ENCODE data around the gene CIBAR2.
"Not testable (repeated sequence)": the region's sequence is repeated elsewhere in the genome, so short reads cannot be mapped to it uniquely, and the experiment has no call there.

The CIBAR2 gene

GRCh38 chr16:85129876-85130704, 17.8 kb upstream of the CIBAR2 start:
- H3K27ac ChIP-seq = no peak overlapping the region
- DNase-seq (ENCODE audit: low read depth, low spot score) = no peak

DNA sequence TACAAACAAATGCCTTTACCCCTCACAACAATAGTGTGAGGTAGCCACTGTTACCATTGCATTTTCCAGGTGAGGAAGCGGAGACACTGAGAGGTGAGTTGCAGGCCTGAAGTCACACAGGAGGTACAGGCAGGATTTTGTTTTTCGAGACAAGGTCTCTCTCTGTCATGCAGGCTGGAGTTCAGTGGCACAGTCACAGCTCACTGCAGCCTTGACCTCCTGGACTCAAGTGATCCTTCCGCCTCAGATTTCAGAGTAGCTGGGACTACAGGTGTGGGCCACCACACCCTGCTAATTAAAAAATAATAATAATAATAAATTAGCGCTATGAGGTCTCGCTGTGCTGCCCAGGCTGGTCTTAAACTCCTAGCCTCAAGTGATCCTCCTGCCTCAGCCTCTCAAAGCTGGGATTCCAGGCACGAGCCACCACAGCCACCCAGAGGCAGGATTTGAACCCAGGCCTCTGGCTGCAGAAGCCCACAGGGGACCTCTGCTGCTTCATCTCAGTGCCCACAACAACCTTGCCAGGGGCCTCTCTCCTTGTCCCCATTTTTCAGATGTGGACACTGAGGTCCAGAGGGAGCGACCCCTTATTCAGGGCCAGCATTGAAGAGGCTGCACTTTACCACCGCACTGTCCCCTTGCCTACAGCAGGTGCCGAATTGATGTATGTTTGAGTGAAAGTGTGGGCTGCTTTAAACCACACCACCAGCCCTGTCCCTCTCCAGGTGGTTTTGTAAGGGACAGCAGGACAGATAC, 16.0 kb upstream of the CIBAR2 start:
- H3K27ac ChIP-seq = no peak overlapping the region
- DNase-seq (ENCODE audit: low read depth, low spot score) = no peak

DNA sequence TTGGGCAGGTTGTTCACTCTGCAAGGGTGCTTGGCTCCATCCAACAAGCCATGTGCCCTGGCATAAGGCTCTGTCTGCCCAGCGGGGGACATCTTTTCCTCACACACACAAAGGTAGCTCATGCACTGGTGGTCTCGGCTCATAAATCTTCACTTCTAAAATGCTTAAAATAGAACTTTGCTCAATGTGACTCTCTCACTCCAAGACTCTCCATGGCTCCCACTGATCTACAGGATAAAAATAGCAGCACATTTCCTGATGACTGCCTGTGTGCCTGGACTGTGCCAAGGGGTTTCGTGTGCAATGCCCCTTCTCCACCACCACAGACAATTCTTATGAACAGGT, 15.1 kb upstream of the CIBAR2 start:
- H3K27ac ChIP-seq = no peak overlapping the region
- no peak for DNase-seq (ENCODE audit: low read depth, low spot score)

DNA sequence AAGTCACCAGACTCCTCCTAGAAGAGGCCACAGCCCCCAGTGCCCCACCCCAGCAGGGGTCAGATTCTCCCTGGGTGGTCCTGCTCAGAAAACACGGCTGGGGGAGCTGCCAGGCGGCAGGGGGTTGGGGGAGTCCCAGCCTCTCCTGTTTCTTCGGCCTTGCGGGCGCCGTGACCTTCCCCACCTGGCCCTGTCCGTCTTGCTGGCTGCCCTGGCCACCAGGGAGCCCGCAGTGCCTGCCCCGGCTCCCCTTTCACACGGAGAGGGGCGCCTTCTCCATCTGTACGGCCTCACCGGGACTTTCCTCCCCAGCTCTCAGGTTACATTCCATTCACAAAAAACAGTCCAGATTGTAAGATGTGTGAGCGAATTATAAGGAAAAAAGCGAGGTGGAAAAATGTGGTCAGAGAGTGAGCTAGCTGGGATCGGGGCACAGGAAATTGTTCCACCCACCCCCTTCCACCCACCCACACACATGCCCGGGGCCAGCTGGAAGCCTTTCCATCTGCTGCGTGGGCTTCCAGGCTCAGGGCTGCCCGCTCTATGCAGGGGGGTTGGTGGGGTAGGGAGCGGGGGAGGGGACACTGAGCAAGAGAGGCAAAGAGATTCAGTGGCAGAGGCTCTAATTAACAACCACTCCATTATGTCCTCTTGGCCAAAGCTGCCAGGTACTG, 14.6 kb upstream of the CIBAR2 start:
- DNase-seq (ENCODE audit: low read depth, low spot score) = no peak
- no peak overlapping the region for H3K27ac ChIP-seq

DNA sequence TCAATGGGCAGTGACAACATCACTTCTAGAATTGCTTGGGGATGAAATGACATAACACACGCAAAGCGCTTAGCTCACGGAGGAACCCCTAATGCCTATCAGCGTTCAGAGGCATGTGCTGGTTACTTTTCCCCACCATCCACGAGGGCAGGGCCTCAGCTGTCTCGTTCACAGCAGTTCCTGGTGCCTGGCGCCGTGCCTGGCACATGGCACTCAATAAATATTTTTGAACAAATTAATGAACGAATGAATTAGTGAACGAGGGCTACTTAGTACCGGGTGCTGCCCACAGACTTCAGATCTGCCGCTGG, 14.1 kb upstream of the CIBAR2 start:
- no peak for DNase-seq (ENCODE audit: low read depth, low spot score)
- H3K27ac ChIP-seq = no peak overlapping the region

- DNase-seq (ENCODE audit: low read depth, low spot score) = no peak
- H3K27ac ChIP-seq = no peak overlapping the region
These were observed 13.5 kb upstream of the CIBAR2 start for GRCh38 chr16:85125570-85126393.

- H3K27ac ChIP-seq = no peak overlapping the region
- no peak for DNase-seq (ENCODE audit: low read depth, low spot score)
These were observed 12.5 kb upstream of the CIBAR2 start for GRCh38 chr16:85124636-85125346.

DNA sequence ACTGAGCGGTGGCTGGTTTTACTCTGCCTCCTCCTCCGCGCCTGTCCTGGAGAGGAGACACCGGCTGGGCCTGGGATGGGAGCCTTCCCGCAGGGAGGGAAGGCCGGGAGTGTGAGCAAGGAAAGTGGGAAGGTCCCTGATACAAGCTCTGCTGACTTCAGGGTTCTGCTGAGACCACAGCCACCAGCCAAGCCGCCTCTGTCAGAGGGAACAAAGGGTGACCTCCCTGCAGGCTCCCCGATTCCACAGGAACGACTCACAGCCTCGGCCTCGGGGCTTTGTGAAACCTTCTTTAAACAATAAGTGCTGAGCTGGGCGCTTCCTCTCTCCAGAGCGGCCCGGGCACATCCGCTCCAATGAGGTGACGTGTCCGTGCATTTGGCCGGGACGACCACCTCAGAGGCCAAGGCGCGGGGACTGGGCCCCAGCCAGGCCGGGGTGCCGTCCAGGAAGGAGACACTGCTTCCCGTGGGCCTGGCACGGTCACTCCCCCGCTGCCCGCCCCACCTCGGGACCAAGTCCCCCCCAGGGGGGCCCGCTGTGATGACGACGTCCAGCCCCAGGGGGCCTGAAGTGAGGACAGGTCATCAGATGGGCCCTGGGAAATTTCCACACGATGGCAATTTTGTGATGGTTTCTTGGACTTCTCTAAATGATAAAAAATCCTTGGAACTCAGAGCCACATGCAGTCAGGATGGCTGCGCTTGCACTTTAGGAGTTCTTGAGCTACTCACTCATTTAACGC, 11.8 kb upstream of the CIBAR2 start:
- no peak for DNase-seq (ENCODE audit: low read depth, low spot score)
- H3K27ac ChIP-seq = peak overlapping the region; percentile 24

- H3K27ac ChIP-seq = peak overlapping the region; percentile 24
- DNase-seq (ENCODE audit: low read depth, low spot score) = not testable (repeated sequence)
These were observed 11.2 kb upstream of the CIBAR2 start for GRCh38 chr16:85123441-85123840.

DNA sequence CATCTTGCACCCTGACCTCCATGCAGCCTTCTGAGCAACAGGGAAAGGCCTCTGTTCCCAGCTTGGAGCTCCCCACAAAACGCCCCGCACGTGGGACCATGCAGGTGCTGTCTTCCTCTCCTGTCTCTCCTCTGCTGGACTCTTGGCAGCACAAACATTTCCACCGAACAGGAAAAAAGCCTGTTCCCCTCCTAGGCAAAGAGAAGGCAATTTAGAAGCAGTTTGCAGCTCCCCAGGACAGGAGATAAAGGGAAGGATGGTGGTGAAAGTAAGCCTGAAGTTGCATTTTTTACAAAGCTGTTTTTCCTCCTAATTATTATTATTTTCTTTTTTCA, 7.7 kb upstream of the CIBAR2 start:
- no peak overlapping the region for H3K27ac ChIP-seq
- no peak for DNase-seq (ENCODE audit: low read depth, low spot score)

DNA sequence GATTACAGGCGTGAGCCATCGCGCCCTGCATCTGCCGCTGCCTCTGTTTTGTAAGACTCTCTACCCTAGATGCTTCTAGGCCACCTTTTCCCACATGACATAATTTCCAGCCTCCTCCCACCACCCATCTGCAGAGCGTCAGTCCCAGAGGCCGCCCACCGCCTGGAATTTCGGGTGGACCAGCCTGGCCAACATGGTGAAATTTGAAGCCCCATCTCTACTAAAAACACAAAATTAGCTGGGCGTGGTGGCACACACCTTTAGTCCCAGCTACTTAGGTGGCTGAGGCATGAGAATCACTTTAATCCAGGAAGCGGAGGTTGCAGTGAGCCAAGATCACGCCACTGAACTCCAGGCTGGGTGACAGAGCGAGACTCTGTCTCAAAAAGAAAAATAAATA, 5.1 kb upstream of the CIBAR2 start:
- DNase-seq (ENCODE audit: low read depth, low spot score) = no peak

DNA sequence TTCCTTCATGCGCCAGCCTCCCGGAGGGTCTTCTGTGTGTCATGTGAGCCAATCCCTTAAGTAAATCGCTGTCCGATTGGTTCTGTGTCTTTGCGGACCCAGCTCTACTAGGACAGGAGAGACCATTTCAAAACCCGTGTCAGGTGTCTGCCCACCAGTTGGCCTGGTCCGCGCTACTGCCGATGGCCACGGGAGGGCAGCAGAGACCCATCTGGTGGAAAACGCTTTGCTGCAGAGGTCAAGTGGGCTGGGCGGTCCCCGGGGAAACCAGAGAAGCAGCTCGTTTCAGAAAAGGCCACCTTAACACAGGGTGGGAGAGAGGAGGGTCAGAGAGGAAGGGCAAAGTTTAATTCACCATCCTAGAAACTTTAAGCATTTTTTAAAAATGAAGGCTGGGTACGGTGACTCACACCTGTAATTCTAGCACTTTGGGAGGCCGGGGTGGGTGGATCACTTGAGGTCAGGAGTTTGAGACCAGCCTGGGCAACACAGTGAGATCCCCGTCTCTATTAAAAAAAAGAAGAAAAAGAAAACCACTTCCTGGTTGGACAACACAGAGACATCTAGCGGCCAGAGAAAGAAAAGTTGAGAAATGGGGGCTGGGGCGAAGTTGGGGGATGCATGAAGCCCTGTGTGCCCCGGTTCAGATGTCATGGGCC, 2.8 kb upstream of the CIBAR2 start:
- DNase-seq (ENCODE audit: low read depth, low spot score) = no peak
- no peak overlapping the region for H3K27ac ChIP-seq

More for the DNA sequence above, 5.1 kb upstream of the CIBAR2 start:
- no peak overlapping the region for H3K27ac ChIP-seq

GRCh38 chr16:85113913-85114312, 1.6 kb upstream of the CIBAR2 start:
- no peak for DNase-seq (ENCODE audit: low read depth, low spot score)
- no peak overlapping the region for H3K27ac ChIP-seq

DNA sequence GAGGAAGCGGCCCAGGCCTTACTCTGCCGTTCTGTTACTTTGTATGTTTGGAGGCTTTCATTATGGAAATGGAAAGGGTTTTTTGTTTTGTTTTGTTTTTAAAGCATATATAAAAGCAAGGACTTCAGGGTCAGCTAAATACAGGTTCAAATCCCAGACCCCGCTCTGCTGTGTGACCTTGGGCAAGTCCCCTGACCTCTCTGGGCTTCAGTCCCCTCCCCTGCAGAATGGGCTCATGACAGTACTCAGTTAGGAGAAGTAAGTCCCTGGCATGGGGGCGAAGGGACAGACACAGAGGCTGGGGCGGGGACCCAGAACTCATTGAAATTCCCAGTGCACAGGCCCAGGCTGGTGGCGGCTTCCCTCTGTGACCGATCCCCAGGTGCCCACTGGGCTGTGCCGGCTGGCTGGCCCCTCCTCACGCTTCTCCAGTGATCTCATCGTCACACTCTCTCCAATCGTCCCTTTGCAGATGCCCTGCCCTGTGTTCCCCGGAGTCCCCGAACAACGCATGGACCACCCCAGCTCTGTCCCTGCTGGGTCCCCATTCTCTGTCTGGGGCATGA, 979 bp upstream of the CIBAR2 start:
- no peak for DNase-seq (ENCODE audit: low read depth, low spot score)
- no peak overlapping the region for H3K27ac ChIP-seq

DNA sequence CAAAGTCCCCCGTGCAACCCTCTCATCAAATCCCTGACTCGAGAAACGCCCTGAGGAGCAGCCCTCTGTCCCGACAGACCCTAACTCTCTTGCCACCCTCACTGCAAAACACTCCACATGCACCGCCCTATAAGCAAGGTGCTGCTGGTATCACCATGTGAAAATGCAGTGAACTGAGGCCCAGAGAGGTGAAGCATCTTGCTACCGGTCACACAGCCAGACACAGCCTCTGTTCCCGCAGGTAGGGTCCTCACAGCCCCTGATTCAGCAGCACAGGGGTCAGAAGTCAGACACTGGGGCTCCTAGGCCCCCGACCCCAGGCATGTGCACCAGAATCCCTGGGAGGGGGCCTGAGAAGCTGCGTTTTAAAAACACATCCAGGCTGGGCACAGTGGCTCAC, 1.1 kb downstream of the CIBAR2 start:
- no peak for DNase-seq (ENCODE audit: low read depth, low spot score)
- no peak overlapping the region for H3K27ac ChIP-seq

DNA sequence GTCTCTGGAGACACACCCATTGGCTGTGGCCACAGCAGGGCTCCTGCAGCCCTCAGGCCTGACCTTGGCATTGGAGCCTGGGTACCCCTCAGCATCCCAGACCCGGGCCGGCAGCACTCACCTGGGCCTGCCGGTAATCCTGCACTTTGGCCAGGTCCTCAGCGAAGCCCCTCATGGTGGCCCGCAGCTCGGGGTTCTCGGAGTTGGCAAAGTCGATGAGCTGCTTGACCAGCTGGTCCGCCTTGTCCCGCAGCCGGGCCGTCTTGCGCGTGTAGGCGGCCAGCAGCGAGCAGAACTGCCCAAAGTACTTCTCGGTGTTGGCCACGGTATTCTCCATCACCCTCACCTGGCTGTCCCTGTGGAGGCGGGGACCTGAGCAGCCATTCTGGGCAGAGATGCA, 2.2 kb downstream of the CIBAR2 start:
- no peak overlapping the region for H3K27ac ChIP-seq
- DNase-seq (ENCODE audit: low read depth, low spot score) = no peak

- H3K27ac ChIP-seq = no peak overlapping the region
These were observed 4.7 kb downstream of the CIBAR2 start for GRCh38 chr16:85107532-85107931.

GRCh38 chr16:85107083-85107482, 5.2 kb downstream of the CIBAR2 start:
- H3K27ac ChIP-seq = no peak overlapping the region
- no peak for DNase-seq (ENCODE audit: low read depth, low spot score)

More at GRCh38 chr16:85107532-85107931, 4.7 kb downstream of the CIBAR2 start:
- DNase-seq (ENCODE audit: low read depth, low spot score) = no peak
